Activated CD8-positive, alpha-beta memory T cell treated with anti-CD3 and anti-CD28 coated beads for 1 hour (primary cell): ENCODE results near the gene MVB12A.
A peak's percentile ranks its signal among the peaks of the same experiment; 100 is the strongest.

ENCODE experiments used
- DNase-seq, 2 donors: peaks; one replicate each; pipeline ENCODE4 v3.0.0-alpha.2; 2020; ENCODE audit warnings: low read depth in 1 of 2; ENCODE audit errors: extremely low read depth in 1 of 2

The MVB12A gene

DNA sequence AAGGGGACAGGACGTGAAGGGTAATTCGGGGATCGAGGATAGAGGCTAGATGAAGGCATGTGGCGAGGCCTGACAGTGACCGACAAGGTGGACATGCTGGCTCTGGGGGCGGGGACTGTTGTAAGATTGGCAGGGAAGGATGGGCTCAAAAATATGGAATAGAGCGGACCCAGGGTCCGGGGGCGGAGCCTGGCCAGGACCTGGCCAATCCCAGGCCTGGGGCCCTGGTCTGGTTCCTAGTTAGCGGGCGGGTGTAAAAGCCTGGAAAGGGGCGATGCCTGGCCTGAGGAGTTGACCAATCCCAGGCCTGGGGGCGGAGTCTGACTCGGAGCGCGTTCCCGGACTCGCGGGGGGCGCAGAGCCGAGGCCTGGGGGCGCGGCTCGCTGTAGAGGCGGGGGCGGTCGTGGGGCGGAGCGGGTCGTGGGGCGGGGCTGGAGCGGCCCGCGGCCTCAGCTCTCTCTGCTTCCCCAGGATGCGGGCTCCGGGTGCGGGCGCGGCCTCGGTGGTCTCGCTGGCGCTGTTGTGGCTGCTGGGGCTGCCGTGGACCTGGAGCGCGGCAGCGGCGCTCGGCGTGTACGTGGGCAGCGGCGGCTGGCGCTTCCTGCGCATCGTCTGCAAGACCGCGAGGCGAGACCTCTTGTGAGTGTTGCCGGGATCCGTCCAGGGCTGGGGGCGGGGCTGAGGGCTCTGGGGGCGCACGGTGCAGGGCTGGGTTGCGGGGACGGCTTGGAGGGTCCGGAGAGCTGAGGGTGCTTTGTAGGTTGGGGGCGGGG, 50.4 kb downstream of the MVB12A start, which contains the start of gene SLC27A1:
SLC27A1 (plus strand) TSS at position 457 of the 774 bp plus-strand sequence; CDS start at position 474, 17 bp downstream.
- DNase-seq: peak; percentile 80 to 83

DNA sequence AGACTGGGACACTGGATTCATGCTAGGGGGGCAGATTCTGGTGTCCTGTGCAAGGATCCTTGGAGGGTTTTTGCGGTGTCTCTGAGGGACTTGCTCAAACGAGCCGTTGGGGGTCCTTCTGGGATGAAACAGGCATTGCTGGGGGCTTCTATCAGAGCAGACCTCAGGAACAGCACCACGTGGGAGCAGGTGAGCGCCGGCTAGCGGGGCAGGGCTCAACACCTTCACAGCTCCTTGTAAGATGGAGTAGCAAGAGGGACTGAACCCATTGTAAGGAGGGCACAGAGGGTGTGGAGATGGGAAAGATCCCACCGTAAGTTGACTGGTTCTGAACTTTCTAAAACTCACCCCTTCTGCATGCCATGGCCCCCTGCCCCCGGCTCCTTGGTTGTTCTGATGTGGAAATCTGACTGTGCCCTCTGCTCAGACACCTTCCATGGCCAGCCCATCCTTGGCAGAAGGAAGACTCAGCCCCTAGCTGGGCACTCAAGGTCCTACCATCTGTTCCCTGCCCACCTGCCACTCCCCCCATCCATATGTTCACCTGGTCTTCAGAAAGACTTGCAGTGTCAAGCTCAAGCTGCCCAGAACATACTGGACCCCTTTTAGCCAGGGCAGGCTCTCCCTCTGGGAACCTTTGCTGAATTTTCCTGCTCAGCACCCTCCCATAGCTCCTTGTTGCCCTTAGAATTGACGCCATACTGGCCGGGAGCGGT, 51.7 kb downstream of the MVB12A start:
- no peak for DNase-seq

DNA sequence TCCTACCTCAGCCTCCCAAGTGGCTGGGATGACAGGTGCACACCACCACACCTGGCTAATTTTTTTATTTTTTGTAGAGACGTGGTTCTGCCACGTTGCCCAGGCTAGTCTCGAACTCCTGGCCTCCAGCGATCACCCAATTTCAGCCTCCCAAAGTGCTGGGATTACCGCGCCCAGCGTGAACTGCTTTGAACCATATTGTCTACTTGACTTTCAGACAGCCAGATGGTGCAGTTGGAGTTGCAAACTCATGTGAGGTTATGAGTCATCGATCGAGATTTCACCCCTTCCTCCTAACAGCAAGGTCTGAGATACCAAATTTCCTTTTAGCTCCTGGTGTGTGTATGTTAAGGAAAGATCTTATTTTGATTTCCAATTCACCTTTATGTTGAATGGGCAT, 53.2 kb downstream of the MVB12A start:
- no peak for DNase-seq
